Activated naive CD8-positive, alpha-beta T cell treated with anti-CD3 and anti-CD28 coated beads, Interleukin-2, amount 10 ng/mL, durations not matched to agents 7 days and 5 days (primary cell): ENCODE measurements around the gene TMUB2. TPM values are rescaled to one million over a fixed set of nuclear protein-coding genes. Genes with fewer than 3 reads are reported as not detected.
A peak's percentile ranks its signal among the peaks of the same experiment; 100 is the strongest.

Source experiments
- ATAC-seq: fragments of 150-1000 bp; cut with Tn5 transposase; one replicate; pipeline ENCODE4 v1.10.0; 2021; ENCODE audit warnings: low read depth, moderate library complexity
- POLR2A ChIA-PET: fragments of 350-600 bp; sonication (Branson Sonifier 250); formaldehyde crosslinking; loops from one replicate; lab custom pipeline; 2021; ENCODE audit warnings: antibody characterized with exemption; lab: Charles Lee
- DNase-seq: peaks from one replicate; pipeline ENCODE4 v3.0.0; 2021
- H3K27ac Mint-ChIP-seq: one replicate; pipeline ENCODE4 v1.8.0; 2022; ENCODE audit warnings: mild to moderate bottlenecking, mixed read lengths
- H3K27me3 Mint-ChIP-seq: one replicate; pipeline ENCODE4 v1.8.0; 2022; ENCODE audit warnings: mild to moderate bottlenecking, moderate library complexity, mixed read lengths
- H3K36me3 Mint-ChIP-seq: one replicate; pipeline ENCODE4 v1.8.0; 2021; ENCODE audit warnings: mild to moderate bottlenecking, mixed read lengths
- H3K4me1 Mint-ChIP-seq: one replicate; pipeline ENCODE4 v1.8.0; 2021; ENCODE audit warnings: mixed read lengths
- H3K4me3 Mint-ChIP-seq: one replicate; pipeline ENCODE4 v1.8.0; 2022; ENCODE audit warnings: mild to moderate bottlenecking, moderate library complexity, mixed read lengths
- H3K9me3 Mint-ChIP-seq: one replicate; pipeline ENCODE4 v1.8.0; 2021; ENCODE audit warnings: mixed read lengths
- total RNA-seq, 2 experiments: library from RNA; stranded (reverse); gene quantifications; one replicate each; pipeline ENCODE4 v1.2.3, GENCODE V29; 2021

TMUB2 gene
- total RNA-seq, 2 experiments from 2014 or later: 38.3 to 42.5 TPM

GRCh38 chr17:44210342-44211192 lies 23.8 kb downstream of the TMUB2 start:
- Mint-ChIP-seq H3K27me3 (no peaks in the 10 kb centered on the region), H3K36me3 (peaks cover 41% of the 10 kb centered on the region), H3K27ac (peak overlapping the region; percentile 80), H3K4me1 (peaks cover 39% of the 10 kb centered on the region), H3K9me3 (no peaks in the 10 kb centered on the region), H3K4me3 (peak overlapping the region; percentile 76)
- peak; percentile 99 for DNase-seq
- ATAC-seq: peak; percentile 97
- POLR2A ChIA-PET: interaction anchor here (0.6 to 5.0 kb wide), 20 partner anchors 8 to 1994 kb away, joined by 3 to 57 read pairs (median 5); partner anchors contain the start of genes GRN, SLC25A39, TMUB2 and UBTF

GRCh38 chr17:44211281-44212265 lies 24.8 kb downstream of the TMUB2 start:
- Mint-ChIP-seq H3K4me1 (peaks cover 47% of the 10 kb centered on the region), H3K4me3 (no peak overlapping the region), H3K27me3 (no peaks in the 10 kb centered on the region), H3K27ac (peak overlapping the region; percentile 58), H3K36me3 (peaks cover 49% of the 10 kb centered on the region), H3K9me3 (no peaks in the 10 kb centered on the region)
- no peak for ATAC-seq
- no peak for DNase-seq
- POLR2A ChIA-PET: interaction anchor here (1.2 to 5.0 kb wide), 6 partner anchors 9 to 134 kb away, joined by 3 to 57 read pairs (median 14); partner anchors contain the start of genes GRN, SLC25A39, TMUB2 and UBTF

DNA sequence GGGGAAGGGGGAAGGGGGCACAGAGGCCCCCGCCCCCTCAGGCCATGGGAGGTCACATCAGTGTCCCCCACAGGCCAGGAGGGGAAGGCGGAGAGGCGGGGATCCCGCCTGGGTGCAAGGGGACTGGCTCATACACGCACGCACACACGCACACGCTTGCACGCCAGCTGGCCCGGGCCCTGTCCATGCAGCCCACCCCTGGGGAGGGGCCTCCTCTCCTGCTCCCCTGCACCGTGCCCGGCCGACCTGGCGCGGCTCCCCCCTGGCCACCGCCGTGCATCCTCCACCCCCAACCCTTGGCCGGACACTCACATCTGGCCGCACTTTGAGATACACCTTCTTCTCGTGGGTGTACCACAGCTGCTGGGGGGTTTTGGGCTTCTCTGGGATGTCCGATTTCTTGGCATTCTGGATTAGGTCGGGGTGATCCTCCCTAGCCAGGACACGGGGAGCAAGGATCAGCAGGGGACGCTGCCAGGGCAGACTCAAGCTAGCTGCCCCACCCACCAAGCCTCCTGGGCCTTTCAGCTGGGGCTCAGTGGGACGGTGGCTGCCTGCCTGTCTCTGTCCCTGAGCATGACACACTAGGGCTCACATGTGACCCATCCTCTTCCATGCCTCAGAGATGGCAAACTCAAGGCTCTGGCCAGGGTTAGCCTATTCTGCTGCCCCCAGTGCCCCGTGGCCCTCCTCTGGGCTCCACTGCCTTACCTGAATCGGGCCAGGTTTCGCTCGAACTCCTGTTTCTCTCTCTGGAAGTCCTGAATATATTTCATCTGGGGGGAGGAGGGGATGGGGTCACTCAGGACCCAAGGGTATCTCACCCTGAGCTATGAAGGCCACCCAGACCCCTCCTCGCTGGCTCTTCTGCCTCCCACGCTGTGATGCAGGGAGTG lies 26.0 kb downstream of the TMUB2 start:
- Mint-ChIP-seq H3K36me3 (peaks cover 52% of the 10 kb centered on the region), H3K27ac (peak overlapping the region; percentile 94), H3K27me3 (no peaks in the 10 kb centered on the region), H3K9me3 (no peaks in the 10 kb centered on the region), H3K4me3 (peak overlapping the region; percentile 8), H3K4me1 (peaks cover 56% of the 10 kb centered on the region)
- ATAC-seq (no peak), DNase-seq (no peak)
- POLR2A ChIA-PET: interaction anchor here (0.6 to 5.0 kb wide), 7 partner anchors 8 to 113 kb away, joined by 3 to 57 read pairs (median 4); partner anchors contain the start of genes SLC25A39 and UBTF

DNA sequence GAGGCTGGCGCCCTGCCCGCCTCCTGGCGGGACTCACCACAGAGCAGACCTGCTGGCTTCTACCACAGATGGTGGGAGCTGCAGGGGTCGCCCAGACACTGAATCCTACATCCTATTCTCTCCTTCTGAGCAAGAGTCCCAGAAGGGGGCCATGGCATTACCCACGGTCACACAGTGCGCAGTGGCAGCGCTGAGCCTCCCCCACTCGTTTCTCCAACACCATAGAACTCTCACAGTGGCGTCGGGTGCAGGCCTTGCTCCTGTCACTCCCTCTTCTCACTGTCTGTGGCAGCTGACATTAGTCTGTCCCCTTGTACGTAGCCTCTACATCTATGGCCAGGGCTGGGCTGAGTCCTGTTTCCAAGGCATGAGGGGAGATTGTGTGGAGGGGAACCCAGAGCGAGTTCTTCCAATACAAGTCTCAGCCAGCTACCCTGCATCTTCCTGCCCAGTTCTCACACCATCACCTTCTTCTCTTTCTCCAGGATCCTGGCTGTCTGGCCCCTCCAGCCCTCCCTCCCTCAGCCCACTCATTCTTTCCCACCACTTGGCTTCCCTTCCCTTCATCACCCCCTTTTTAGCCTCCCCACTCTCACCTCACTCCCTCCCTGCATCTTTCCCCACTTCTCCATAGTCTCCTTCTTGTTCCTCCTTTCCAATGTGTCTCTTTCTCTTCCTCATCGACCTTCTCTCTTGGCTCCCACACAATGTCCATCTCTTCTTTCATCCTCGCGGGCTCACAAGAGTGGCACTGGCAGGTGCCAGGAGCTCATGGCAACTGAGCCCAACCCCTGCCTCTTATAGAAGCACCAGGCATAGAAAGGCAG lies 26.8 kb downstream of the TMUB2 start:
- H3K36me3 Mint-ChIP-seq: peaks cover 47% of the 10 kb centered on the region
- H3K27ac Mint-ChIP-seq: peak overlapping the region; percentile 94
- no peaks in the 10 kb centered on the region for H3K27me3 Mint-ChIP-seq
- peaks cover 54% of the 10 kb centered on the region for H3K4me1 Mint-ChIP-seq
- peak overlapping the region; percentile 7 for H3K4me3 Mint-ChIP-seq
- no peaks in the 10 kb centered on the region for H3K9me3 Mint-ChIP-seq
- no peak for DNase-seq
- POLR2A ChIA-PET: interaction anchor here (0.8 to 5.0 kb wide), 3 partner anchors 7 to 15 kb away, joined by 3 to 57 read pairs (median 4); partner anchors contain the start of gene UBTF
- no peak for ATAC-seq

- Mint-ChIP-seq H3K36me3 (peaks cover 44% of the 10 kb centered on the region), H3K4me1 (peaks cover 54% of the 10 kb centered on the region), H3K4me3 (no peak overlapping the region), H3K27ac (peak overlapping the region; percentile 94), H3K27me3 (no peaks in the 10 kb centered on the region), H3K9me3 (no peaks in the 10 kb centered on the region)
- POLR2A ChIA-PET: interaction anchor here (1.4 kb wide), 1 partner anchor 16 kb away, joined by 4 read pairs; no protein-coding TSS in a partner anchor
- ATAC-seq (no peak), DNase-seq (no peak)
Measured at GRCh38 chr17:44214230-44214494, 27.4 kb downstream of the TMUB2 start.

DNA sequence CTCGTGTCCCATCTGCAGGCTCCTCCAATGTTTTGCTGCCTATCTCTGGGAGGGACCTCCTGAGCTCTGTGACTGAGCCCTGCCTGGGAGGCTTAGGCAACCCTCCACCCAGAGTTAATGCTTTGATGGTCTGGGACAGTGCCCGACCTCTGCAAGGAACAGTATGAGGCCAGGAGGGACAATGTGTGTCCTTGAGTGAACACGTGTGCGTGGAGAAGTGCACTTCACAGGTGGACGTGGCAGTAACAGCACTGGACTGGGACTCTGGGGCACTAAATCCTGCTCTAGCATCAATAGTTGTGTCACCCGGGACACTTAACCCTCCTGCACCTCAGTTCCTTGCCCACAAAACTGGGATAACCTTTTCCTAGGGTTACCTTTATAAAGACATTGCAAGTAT lies 28.1 kb downstream of the TMUB2 start:
- H3K36me3 Mint-ChIP-seq: peaks cover 42% of the 10 kb centered on the region
- POLR2A ChIA-PET: interaction anchor here (1.9 to 2.8 kb wide), 3 partner anchors 11 to 28 kb away, joined by 11 to 20 read pairs (median 12); partner anchors contain the start of gene TMUB2

DNA sequence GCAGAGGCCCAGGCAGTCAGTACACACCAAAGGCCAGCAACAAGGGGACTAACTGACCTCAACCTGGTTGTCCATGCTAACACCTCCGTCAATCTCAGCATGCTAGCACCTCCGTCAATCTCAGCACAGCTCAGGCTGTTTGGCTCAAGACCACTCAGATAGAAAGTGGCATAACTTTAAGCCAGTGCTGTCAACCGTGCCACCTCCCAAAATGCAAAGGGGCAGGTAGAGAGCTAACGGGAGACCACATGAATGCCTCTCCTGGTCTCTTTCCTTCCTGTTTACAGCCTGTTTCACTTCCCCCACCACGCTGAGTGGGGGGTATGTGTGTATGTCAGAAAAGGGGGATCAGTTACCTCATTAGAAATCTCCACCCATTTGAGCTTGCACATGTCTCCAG lies 29.4 kb downstream of the TMUB2 start:
- Mint-ChIP-seq H3K4me1 (peaks cover 44% of the 10 kb centered on the region), H3K36me3 (peaks cover 39% of the 10 kb centered on the region), H3K4me3 (peak overlapping the region; percentile 99), H3K9me3 (no peaks in the 10 kb centered on the region), H3K27ac (peak overlapping the region; percentile 94), H3K27me3 (no peaks in the 10 kb centered on the region)
- peak; percentile 53 for DNase-seq
- peak; percentile 11 for ATAC-seq
- POLR2A ChIA-PET: interaction anchor here (0.6 to 6.4 kb wide), 13 partner anchors 9 to 129 kb away, joined by 3 to 72 read pairs (median 6); partner anchors contain the start of genes GRN, SLC25A39 and TMUB2

More for the DNA sequence above, 28.1 kb downstream of the TMUB2 start:
- Mint-ChIP-seq H3K27ac (peak overlapping the region; percentile 94), H3K9me3 (no peaks in the 10 kb centered on the region), H3K4me1 (peaks cover 51% of the 10 kb centered on the region), H3K4me3 (peak overlapping the region; percentile 99), H3K27me3 (no peaks in the 10 kb centered on the region)
- ATAC-seq: no peak
- no peak for DNase-seq

GRCh38 chr17:44216694-44217093 lies 29.9 kb downstream of the TMUB2 start:
- POLR2A ChIA-PET: interaction anchor here (0.6 to 6.4 kb wide), 13 partner anchors 9 to 129 kb away, joined by 3 to 72 read pairs (median 6); partner anchors contain the start of genes GRN, SLC25A39 and TMUB2
- H3K36me3 Mint-ChIP-seq: peaks cover 39% of the 10 kb centered on the region
- no peaks in the 10 kb centered on the region for H3K27me3 Mint-ChIP-seq
- DNase-seq: no peak
- peaks cover 41% of the 10 kb centered on the region for H3K4me1 Mint-ChIP-seq
- no peaks in the 10 kb centered on the region for H3K9me3 Mint-ChIP-seq
- ATAC-seq: no peak
- H3K27ac Mint-ChIP-seq: peak overlapping the region; percentile 94
- peak overlapping the region; percentile 99 for H3K4me3 Mint-ChIP-seq

DNA sequence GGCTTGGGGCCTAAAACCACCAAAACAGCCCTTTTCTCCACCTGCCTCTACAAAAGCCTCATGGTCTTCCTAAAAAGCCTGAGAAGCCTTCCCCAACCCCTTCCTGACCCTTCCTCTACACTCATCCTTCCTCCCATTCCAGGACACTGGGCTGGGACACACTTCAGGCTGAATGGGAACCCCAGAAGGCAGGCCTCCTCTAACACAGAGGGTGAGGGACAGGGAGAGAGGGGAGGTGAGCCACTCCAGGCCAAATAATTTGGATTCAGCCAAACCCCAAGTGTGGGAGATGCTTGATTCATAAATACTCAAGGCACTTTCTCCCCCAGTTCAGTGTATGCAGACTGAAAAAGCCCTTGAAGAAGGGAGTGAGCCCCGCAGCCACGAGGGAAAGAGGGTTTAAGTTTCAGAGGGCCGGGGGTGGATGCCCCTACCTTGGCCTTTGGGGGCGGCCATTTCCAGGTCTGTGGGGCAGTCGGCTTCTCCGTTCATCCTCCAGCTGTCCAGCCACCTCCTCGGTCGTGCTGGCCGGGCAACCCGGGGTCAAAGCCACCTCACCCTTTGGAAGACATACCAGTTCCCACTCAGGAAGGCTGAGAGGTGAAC lies 31.1 kb downstream of the TMUB2 start:
- H3K9me3 Mint-ChIP-seq: no peaks in the 10 kb centered on the region
- POLR2A ChIA-PET: interaction anchor here (0.6 to 6.4 kb wide), 19 partner anchors 8 to 1273 kb away, joined by 3 to 82 read pairs (median 5); partner anchors contain the start of genes SLC25A39 and TMUB2
- DNase-seq: no peak
- H3K27me3 Mint-ChIP-seq: no peaks in the 10 kb centered on the region
- H3K4me3 Mint-ChIP-seq: peak overlapping the region; percentile 99
- peak overlapping the region; percentile 94 for H3K27ac Mint-ChIP-seq
- H3K36me3 Mint-ChIP-seq: peaks cover 40% of the 10 kb centered on the region
- ATAC-seq: no peak
- peaks cover 47% of the 10 kb centered on the region for H3K4me1 Mint-ChIP-seq

- H3K4me1 Mint-ChIP-seq: peaks cover 45% of the 10 kb centered on the region
- H3K9me3 Mint-ChIP-seq: no peaks in the 10 kb centered on the region
- peaks cover 37% of the 10 kb centered on the region for H3K36me3 Mint-ChIP-seq
Measured at GRCh38 chr17:44218344-44219107, 31.8 kb downstream of the TMUB2 start.

More at GRCh38 chr17:44218344-44219107, 31.8 kb downstream of the TMUB2 start:
- Mint-ChIP-seq H3K27me3 (no peaks in the 10 kb centered on the region), H3K4me3 (peak overlapping the region; percentile 99), H3K27ac (peak overlapping the region; percentile 94)
- peak; percentile 94 for DNase-seq
- ATAC-seq: peak; percentile 46
- POLR2A ChIA-PET: interaction anchor here (0.6 to 6.4 kb wide), 15 partner anchors 8 to 1272 kb away, joined by 3 to 82 read pairs (median 5); partner anchors contain the start of genes SLC25A39 and TMUB2
